HepG2 (cell line): ENCODE measurements around the gene SYNGR2. TPM values are rescaled to one million over a fixed set of nuclear protein-coding genes. Genes with fewer than 3 reads are reported as not detected.

Experiments
- AKAP8 ChIP-seq: sonication (generic); formaldehyde crosslinking; IDR thresholded peaks from 2 replicates; pipeline ENCODE4 v1.5.1; 2020; ENCODE audit warnings: mild to moderate bottlenecking, missing genetic modification reagents
- CEBPB ChIP-seq: IDR thresholded peaks from 2 replicates; pipeline ENCODE4 v1.6.1; 2011; ENCODE audit warnings: low read depth, low read length, improper control_type of control experiment, borderline replicate concordance
- KDM4B ChIP-seq: sonication (generic); formaldehyde crosslinking; IDR thresholded peaks from 2 replicates; pipeline ENCODE4 v1.4.0; 2020; ENCODE audit warnings: missing genetic modification reagents
- MXI1 ChIP-seq: IDR thresholded peaks from 3 replicates; pipeline ENCODE4 v1.6.1; 2012; ENCODE audit warnings: low read depth, low read length, inconsistent platforms, borderline replicate concordance
- NFE2L1 ChIP-seq: sonication (generic); formaldehyde crosslinking; IDR thresholded peaks from 2 replicates; pipeline ENCODE4 v1.4.0; 2020; ENCODE audit warnings: missing genetic modification reagents, mild to moderate bottlenecking, borderline replicate concordance
- PHB2 ChIP-seq: fragments of 450-650 bp; IDR thresholded peaks from 2 replicates; pipeline ENCODE4 v1.6.1; 2018; ENCODE audit not compliant: partially characterized antibody
- PHF8 ChIP-seq: sonication (generic); formaldehyde crosslinking; IDR thresholded peaks from 2 replicates; pipeline ENCODE4 v1.5.0; 2020; ENCODE audit warnings: missing genetic modification reagents
- REL ChIP-seq: sonication (generic); formaldehyde crosslinking; conservative IDR thresholded peaks from 2 replicates; pipeline ENCODE4 v1.8.0; 2022; ENCODE audit warnings: mild to moderate bottlenecking, missing genetic modification reagents, moderate library complexity
- REXO4 ChIP-seq: sonication (generic); formaldehyde crosslinking; IDR thresholded peaks from 2 replicates; pipeline ENCODE4 v1.8.0; 2022; ENCODE audit warnings: missing genetic modification reagents, mild to moderate bottlenecking, borderline replicate concordance
- SOX5 ChIP-seq: IDR thresholded peaks from 2 replicates; pipeline ENCODE4 v1.6.1; 2016; ENCODE audit warnings: borderline replicate concordance
- STAT5B ChIP-seq: sonication (generic); formaldehyde crosslinking; IDR thresholded peaks from 2 replicates; pipeline ENCODE4 v1.4.0; 2020; ENCODE audit warnings: missing genetic modification reagents
- SYNCRIP ChIP-seq: fragments of 200-400 bp; formaldehyde crosslinking; IDR thresholded peaks from 2 replicates; pipeline ENCODE4 v1.6.1; 2018; ENCODE audit warnings: mild to moderate bottlenecking, low read depth, low read length; ENCODE audit not compliant: insufficient read depth
- YEATS2 ChIP-seq: sonication (generic); formaldehyde crosslinking; IDR thresholded peaks from 2 replicates; pipeline ENCODE4 v1.4.0; 2020; ENCODE audit warnings: missing genetic modification reagents, borderline replicate concordance
- ZFP36L2 ChIP-seq: sonication (generic); formaldehyde crosslinking; IDR thresholded peaks from 2 replicates; pipeline ENCODE4 v1.4.0; 2020; ENCODE audit warnings: missing genetic modification reagents
- ZNF121 ChIP-seq: sonication (generic); formaldehyde crosslinking; IDR thresholded peaks from 2 replicates; pipeline ENCODE4 v1.5.0; 2020; ENCODE audit warnings: mild to moderate bottlenecking, missing genetic modification reagents
- ZNF430 ChIP-seq: sonication (generic); formaldehyde crosslinking; IDR thresholded peaks from 2 replicates; pipeline ENCODE4 v1.9.0; 2021; ENCODE audit warnings: mild to moderate bottlenecking, missing genetic modification reagents
- ZNF773 ChIP-seq: sonication (generic); formaldehyde crosslinking; IDR thresholded peaks from 2 replicates; pipeline ENCODE4 v1.4.0; 2020; ENCODE audit warnings: missing genetic modification reagents, borderline replicate concordance
- polyA plus RNA-seq, 8 experiments: library from polyadenylated mRNA; depleted of rRNA in 3 of 8; stranded (reverse) in 7 of 8; unstranded in 1 of 8; fragments of >200 nt; fragmentation: Illumina TruSeq in 4 of 8; extraction: Trizol in 4 of 8; gene quantifications; 2 replicates each; pipeline versions ENCODE4 v1.2.1 to v1.2.3, GENCODE V29; 2011 to 2016; ENCODE audit warnings: low read depth in 4 of 8, missing spikeins in 1 of 8, mixed read lengths in 1 of 8; ENCODE audit not compliant: insufficient read depth in 1 of 8
- total RNA-seq, 5 experiments: library from RNA; depleted of rRNA; stranded (reverse); fragments of >200 nt; fragmentation: Illumina TruSeq; extraction: Trizol; gene quantifications; 2 replicates each; pipeline ENCODE4 v1.2.3, GENCODE V29; 2016; ENCODE audit warnings: low read depth in 1 of 5
- TF ChIP-seq, protein P1 (sequence below): sonication (generic); formaldehyde crosslinking; IDR thresholded peaks from 2 replicates; pipeline ENCODE4 v1.4.0; 2020; ENCODE audit warnings: missing genetic modification reagents, borderline replicate concordance
- TF ChIP-seq, protein P2 (sequence below): sonication (generic); formaldehyde crosslinking; IDR thresholded peaks from 2 replicates; pipeline ENCODE4 v1.4.0; 2020; ENCODE audit warnings: missing genetic modification reagents, borderline replicate concordance
- TF ChIP-seq, protein P3 (sequence below): sonication (generic); formaldehyde crosslinking; IDR thresholded peaks from 2 replicates; pipeline ENCODE4 v1.5.0; 2020; ENCODE audit warnings: mild to moderate bottlenecking, missing genetic modification reagents, borderline replicate concordance

SYNGR2 gene
- total and polyA plus RNA-seq, 2 of the 13 experiments (the other 11 are each of a cell fraction or from before 2014, with no cell fraction given): 46.7 to 170 TPM

DNA sequence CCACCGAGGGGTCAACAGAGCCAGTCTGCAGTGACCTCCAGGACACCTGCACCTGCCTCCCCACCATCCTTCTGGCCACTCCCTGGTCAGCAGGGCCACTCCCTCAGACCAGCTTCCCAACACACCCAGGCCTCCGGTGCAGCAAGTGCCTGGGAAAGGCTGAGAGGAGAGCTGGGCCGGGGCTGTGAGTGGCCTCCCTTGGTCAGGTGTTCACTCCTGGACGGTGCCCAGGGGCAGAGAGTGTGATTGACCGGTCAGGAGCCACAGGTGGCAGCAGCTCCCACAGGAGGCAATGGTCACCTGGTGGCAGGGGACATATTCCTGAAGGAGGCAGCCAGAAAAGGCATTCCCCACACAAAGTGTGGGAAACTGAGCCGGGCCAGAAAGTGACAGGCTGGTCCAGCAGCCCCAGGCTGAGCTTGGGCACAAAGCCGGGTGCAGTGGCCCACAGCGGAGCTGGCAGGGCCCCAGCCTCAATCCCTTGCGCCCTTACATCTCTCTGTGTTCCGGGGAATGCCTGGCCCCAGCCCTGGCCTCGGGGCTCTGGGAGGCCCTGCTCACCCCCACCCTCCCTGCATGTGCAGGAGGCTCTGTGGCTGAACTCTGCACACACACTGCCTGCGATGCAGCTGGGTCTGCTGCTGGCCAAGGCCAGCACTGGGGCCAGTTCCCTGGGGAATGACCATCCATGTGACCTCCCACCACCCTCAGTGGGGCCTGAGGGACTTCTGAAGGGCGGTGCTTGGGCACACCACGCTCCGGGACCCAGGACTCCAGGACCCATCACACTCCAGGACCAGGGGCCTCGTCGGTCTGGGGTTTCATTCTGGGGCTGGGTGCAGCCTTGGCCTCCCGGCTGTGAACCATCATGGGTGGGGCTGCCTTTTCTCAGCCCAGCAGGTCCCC, 23.4 kb upstream of the SYNGR2 start (continued):
- TF ChIP-seq, protein P1, sequence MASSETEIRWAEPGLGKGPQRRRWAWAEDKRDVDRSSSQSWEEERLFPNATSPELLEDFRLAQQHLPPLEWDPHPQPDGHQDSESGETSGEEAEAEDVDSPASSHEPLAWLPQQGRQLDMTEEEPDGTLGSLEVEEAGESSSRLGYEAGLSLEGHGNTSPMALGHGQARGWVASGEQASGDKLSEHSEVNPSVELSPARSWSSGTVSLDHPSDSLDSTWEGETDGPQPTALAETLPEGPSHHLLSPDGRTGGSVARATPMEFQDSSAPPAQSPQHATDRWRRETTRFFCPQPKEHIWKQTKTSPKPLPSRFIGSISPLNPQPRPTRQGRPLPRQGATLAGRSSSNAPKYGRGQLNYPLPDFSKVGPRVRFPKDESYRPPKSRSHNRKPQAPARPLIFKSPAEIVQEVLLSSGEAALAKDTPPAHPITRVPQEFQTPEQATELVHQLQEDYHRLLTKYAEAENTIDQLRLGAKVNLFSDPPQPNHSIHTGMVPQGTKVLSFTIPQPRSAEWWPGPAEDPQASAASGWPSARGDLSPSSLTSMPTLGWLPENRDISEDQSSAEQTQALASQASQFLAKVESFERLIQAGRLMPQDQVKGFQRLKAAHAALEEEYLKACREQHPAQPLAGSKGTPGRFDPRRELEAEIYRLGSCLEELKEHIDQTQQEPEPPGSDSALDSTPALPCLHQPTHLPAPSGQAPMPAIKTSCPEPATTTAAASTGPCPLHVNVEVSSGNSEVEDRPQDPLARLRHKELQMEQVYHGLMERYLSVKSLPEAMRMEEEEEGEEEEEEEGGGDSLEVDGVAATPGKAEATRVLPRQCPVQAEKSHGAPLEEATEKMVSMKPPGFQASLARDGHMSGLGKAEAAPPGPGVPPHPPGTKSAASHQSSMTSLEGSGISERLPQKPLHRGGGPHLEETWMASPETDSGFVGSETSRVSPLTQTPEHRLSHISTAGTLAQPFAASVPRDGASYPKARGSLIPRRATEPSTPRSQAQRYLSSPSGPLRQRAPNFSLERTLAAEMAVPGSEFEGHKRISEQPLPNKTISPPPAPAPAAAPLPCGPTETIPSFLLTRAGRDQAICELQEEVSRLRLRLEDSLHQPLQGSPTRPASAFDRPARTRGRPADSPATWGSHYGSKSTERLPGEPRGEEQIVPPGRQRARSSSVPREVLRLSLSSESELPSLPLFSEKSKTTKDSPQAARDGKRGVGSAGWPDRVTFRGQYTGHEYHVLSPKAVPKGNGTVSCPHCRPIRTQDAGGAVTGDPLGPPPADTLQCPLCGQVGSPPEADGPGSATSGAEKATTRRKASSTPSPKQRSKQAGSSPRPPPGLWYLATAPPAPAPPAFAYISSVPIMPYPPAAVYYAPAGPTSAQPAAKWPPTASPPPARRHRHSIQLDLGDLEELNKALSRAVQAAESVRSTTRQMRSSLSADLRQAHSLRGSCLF (CRISPR knock-in tag): 0 out of 2 replicates have a peak, but pooled peaks have one; percentile 64
- TF ChIP-seq SOX5 (CRISPR knock-in tag) (peak; percentile 65), ZNF121 (CRISPR knock-in tag) (no peak), REL (CRISPR knock-in tag) (no peak), ZNF430 (CRISPR knock-in tag) (peak; percentile 76; the same call in 1 of the 2 replicates), SYNCRIP (no peak), MXI1 (peak; percentile 41; the same call in 1 of the 3 replicates), PHB2 (no peak), REXO4 (CRISPR knock-in tag) (no peak), CEBPB (no peak), ZNF773 (CRISPR knock-in tag) (0 out of 2 replicates have a peak, but pooled peaks have one; percentile 87), YEATS2 (CRISPR knock-in tag) (no peak), KDM4B (CRISPR knock-in tag) (no peak), ZFP36L2 (CRISPR knock-in tag) (no peak), NFE2L1 (CRISPR knock-in tag) (no peak), STAT5B (CRISPR knock-in tag) (peak; percentile 72; the same call in 1 of the 2 replicates), AKAP8 (CRISPR knock-in tag) (no peak; the same call in 1 of the 2 replicates), PHF8 (CRISPR knock-in tag) (peak; percentile 50)
- TF ChIP-seq, protein P2, sequence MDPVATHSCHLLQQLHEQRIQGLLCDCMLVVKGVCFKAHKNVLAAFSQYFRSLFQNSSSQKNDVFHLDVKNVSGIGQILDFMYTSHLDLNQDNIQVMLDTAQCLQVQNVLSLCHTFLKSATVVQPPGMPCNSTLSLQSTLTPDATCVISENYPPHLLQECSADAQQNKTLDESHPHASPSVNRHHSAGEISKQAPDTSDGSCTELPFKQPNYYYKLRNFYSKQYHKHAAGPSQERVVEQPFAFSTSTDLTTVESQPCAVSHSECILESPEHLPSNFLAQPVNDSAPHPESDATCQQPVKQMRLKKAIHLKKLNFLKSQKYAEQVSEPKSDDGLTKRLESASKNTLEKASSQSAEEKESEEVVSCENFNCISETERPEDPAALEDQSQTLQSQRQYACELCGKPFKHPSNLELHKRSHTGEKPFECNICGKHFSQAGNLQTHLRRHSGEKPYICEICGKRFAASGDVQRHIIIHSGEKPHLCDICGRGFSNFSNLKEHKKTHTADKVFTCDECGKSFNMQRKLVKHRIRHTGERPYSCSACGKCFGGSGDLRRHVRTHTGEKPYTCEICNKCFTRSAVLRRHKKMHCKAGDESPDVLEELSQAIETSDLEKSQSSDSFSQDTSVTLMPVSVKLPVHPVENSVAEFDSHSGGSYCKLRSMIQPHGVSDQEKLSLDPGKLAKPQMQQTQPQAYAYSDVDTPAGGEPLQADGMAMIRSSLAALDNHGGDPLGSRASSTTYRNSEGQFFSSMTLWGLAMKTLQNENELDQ (CRISPR knock-in tag): 0 out of 2 replicates have a peak, but pooled peaks have one; percentile 40
- TF ChIP-seq, protein P3, sequence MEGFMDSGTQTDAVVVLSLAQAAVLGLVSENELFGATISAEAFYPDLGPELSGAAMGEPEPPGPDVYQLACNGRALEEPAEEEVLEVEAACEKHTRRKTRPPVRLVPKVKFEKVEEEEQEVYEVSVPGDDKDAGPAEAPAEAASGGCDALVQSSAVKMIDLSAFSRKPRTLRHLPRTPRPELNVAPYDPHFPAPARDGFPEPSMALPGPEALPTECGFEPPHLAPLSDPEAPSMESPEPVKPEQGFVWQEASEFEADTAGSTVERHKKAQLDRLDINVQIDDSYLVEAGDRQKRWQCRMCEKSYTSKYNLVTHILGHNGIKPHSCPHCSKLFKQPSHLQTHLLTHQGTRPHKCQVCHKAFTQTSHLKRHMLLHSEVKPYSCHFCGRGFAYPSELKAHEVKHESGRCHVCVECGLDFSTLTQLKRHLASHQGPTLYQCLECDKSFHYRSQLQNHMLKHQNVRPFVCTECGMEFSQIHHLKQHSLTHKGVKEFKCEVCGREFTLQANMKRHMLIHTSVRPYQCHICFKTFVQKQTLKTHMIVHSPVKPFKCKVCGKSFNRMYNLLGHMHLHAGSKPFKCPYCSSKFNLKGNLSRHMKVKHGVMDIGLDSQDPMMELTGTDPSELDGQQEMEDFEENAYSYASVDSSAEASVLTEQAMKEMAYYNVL (CRISPR knock-in tag): peak; percentile 78; the same call in 1 of the 2 replicates
